ENCODE results near the gene SERPINA3. TPM values are rescaled to one million over a fixed set of nuclear protein-coding genes. Genes with fewer than 3 reads are reported as not detected.

Gene SERPINA3
- not detected for polyA plus RNA-seq (2012; ENCODE audit: low read depth, missing spikeins)

GRCh38 chr14:94612174-94612573 lies at the start of gene SERPINA3:
SERPINA3 (plus strand) TSS chr14:94612391; CDS start chr14:94614442, 2,051 bp downstream.
- TF ChIP-seq POLR2AphosphoS5 (IDR thresholded peaks at IDR 0.05; ENCODE audit: low read depth, low read length) (no peak), POU2F2 (IDR thresholded peaks at IDR 0.05; ENCODE audit: low read depth, low read length) (no peak), TAF1 (IDR thresholded peaks at IDR 0.05; ENCODE audit: low read depth, low read length) (no peak), POLR2A (IDR thresholded peaks at IDR 0.05; ENCODE audit: low read depth, low read length) (no peak), SPI1 (IDR thresholded peaks at IDR 0.05; ENCODE audit: low read depth, low read length) (no peak), PAX5 (IDR thresholded peaks at IDR 0.05; ENCODE audit: insufficient read depth, low read length, severe bottlenecking) (no peak)
- no peak for FAIRE-seq

GRCh38 chr14:94562941-94563883 lies 49.0 kb upstream of the SERPINA3 start:
- DNase-seq (ENCODE audit: insufficient read length, low spot score) (no peak), FAIRE-seq (no peak)
- TF ChIP-seq POLR2AphosphoS5 (IDR thresholded peaks at IDR 0.05; ENCODE audit: low read depth, low read length) (no peak), POU2F2 (IDR thresholded peaks at IDR 0.05; ENCODE audit: low read depth, low read length) (no peak), SPI1 (IDR thresholded peaks at IDR 0.05; ENCODE audit: low read depth, low read length) (no peak), TAF1 (IDR thresholded peaks at IDR 0.05; ENCODE audit: low read depth, low read length) (no peak), PAX5 (IDR thresholded peaks at IDR 0.05; ENCODE audit: insufficient read depth, low read length, severe bottlenecking) (no peak), POLR2A (IDR thresholded peaks at IDR 0.05; ENCODE audit: low read depth, low read length) (no peak)

More at GRCh38 chr14:94612174-94612573, at the start of gene SERPINA3:
- DNase-seq (ENCODE audit: insufficient read length, low spot score): no peak

- no peak for TF ChIP-seq POLR2A (IDR thresholded peaks at IDR 0.05; ENCODE audit: low read depth, low read length)
- TF ChIP-seq TAF1 (IDR thresholded peaks at IDR 0.05; ENCODE audit: low read depth, low read length): no peak
- no peak for TF ChIP-seq POLR2AphosphoS5 (IDR thresholded peaks at IDR 0.05; ENCODE audit: low read depth, low read length)
- TF ChIP-seq SPI1 (IDR thresholded peaks at IDR 0.05; ENCODE audit: low read depth, low read length): no peak
- no peak for TF ChIP-seq POU2F2 (IDR thresholded peaks at IDR 0.05; ENCODE audit: low read depth, low read length)
- no peak for TF ChIP-seq PAX5 (IDR thresholded peaks at IDR 0.05; ENCODE audit: insufficient read depth, low read length, severe bottlenecking)
- DNase-seq (ENCODE audit: insufficient read length, low spot score): no peak
- FAIRE-seq: no peak
Measured at GRCh38 chr14:94564381-94564780, 47.8 kb upstream of the SERPINA3 start.

GRCh38 chr14:94568186-94568585 lies 44.0 kb upstream of the SERPINA3 start:
- TF ChIP-seq POLR2A (IDR thresholded peaks at IDR 0.05; ENCODE audit: low read depth, low read length) (no peak), SPI1 (IDR thresholded peaks at IDR 0.05; ENCODE audit: low read depth, low read length) (no peak), PAX5 (IDR thresholded peaks at IDR 0.05; ENCODE audit: insufficient read depth, low read length, severe bottlenecking) (no peak), TAF1 (IDR thresholded peaks at IDR 0.05; ENCODE audit: low read depth, low read length) (no peak), POLR2AphosphoS5 (IDR thresholded peaks at IDR 0.05; ENCODE audit: low read depth, low read length) (no peak), POU2F2 (IDR thresholded peaks at IDR 0.05; ENCODE audit: low read depth, low read length) (no peak)
- no peak for DNase-seq (ENCODE audit: insufficient read length, low spot score)
- FAIRE-seq: no peak

GRCh38 chr14:94569381-94570001 lies 42.7 kb upstream of the SERPINA3 start:
- FAIRE-seq (no peak), DNase-seq (ENCODE audit: insufficient read length, low spot score) (no peak)
- TF ChIP-seq TAF1 (IDR thresholded peaks at IDR 0.05; ENCODE audit: low read depth, low read length) (no peak), POLR2AphosphoS5 (IDR thresholded peaks at IDR 0.05; ENCODE audit: low read depth, low read length) (no peak), SPI1 (IDR thresholded peaks at IDR 0.05; ENCODE audit: low read depth, low read length) (no peak)

- no peak for FAIRE-seq
- no peak for DNase-seq (ENCODE audit: insufficient read length, low spot score)
- no peak for TF ChIP-seq POLR2A (IDR thresholded peaks at IDR 0.05; ENCODE audit: low read depth, low read length)
- TF ChIP-seq POU2F2 (IDR thresholded peaks at IDR 0.05; ENCODE audit: low read depth, low read length): no peak
Measured at GRCh38 chr14:94570002-94570400, 42.2 kb upstream of the SERPINA3 start.

- FAIRE-seq: no peak
- DNase-seq (ENCODE audit: insufficient read length, low spot score): no peak
- TF ChIP-seq TAF1 (IDR thresholded peaks at IDR 0.05; ENCODE audit: low read depth, low read length) (no peak), PAX5 (IDR thresholded peaks at IDR 0.05; ENCODE audit: insufficient read depth, low read length, severe bottlenecking) (no peak), POLR2A (IDR thresholded peaks at IDR 0.05; ENCODE audit: low read depth, low read length) (no peak), POU2F2 (IDR thresholded peaks at IDR 0.05; ENCODE audit: low read depth, low read length) (no peak), POLR2AphosphoS5 (IDR thresholded peaks at IDR 0.05; ENCODE audit: low read depth, low read length) (no peak), SPI1 (IDR thresholded peaks at IDR 0.05; ENCODE audit: low read depth, low read length) (no peak)
Measured at GRCh38 chr14:94570440-94570839, 41.8 kb upstream of the SERPINA3 start.

- FAIRE-seq: no peak
- TF ChIP-seq POLR2AphosphoS5 (IDR thresholded peaks at IDR 0.05; ENCODE audit: low read depth, low read length): no peak
- no peak for TF ChIP-seq SPI1 (IDR thresholded peaks at IDR 0.05; ENCODE audit: low read depth, low read length)
- TF ChIP-seq PAX5 (IDR thresholded peaks at IDR 0.05; ENCODE audit: insufficient read depth, low read length, severe bottlenecking): no peak
- TF ChIP-seq POLR2A (IDR thresholded peaks at IDR 0.05; ENCODE audit: low read depth, low read length): no peak
- no peak for TF ChIP-seq POU2F2 (IDR thresholded peaks at IDR 0.05; ENCODE audit: low read depth, low read length)
- no peak for TF ChIP-seq TAF1 (IDR thresholded peaks at IDR 0.05; ENCODE audit: low read depth, low read length)
Measured at GRCh38 chr14:94571395-94571794, 40.8 kb upstream of the SERPINA3 start.

GRCh38 chr14:94571950-94572349 lies 40.2 kb upstream of the SERPINA3 start:
- DNase-seq (ENCODE audit: insufficient read length, low spot score) (no peak), FAIRE-seq (no peak)
- TF ChIP-seq POLR2AphosphoS5 (IDR thresholded peaks at IDR 0.05; ENCODE audit: low read depth, low read length): no peak
- no peak for TF ChIP-seq SPI1 (IDR thresholded peaks at IDR 0.05; ENCODE audit: low read depth, low read length)
- no peak for TF ChIP-seq PAX5 (IDR thresholded peaks at IDR 0.05; ENCODE audit: insufficient read depth, low read length, severe bottlenecking)
- no peak for TF ChIP-seq POU2F2 (IDR thresholded peaks at IDR 0.05; ENCODE audit: low read depth, low read length)
- TF ChIP-seq TAF1 (IDR thresholded peaks at IDR 0.05; ENCODE audit: low read depth, low read length): no peak
- no peak for TF ChIP-seq POLR2A (IDR thresholded peaks at IDR 0.05; ENCODE audit: low read depth, low read length)

More at GRCh38 chr14:94571395-94571794, 40.8 kb upstream of the SERPINA3 start:
- no peak for DNase-seq (ENCODE audit: insufficient read length, low spot score)
